ENCODE results near the gene CTSD.

DNA sequence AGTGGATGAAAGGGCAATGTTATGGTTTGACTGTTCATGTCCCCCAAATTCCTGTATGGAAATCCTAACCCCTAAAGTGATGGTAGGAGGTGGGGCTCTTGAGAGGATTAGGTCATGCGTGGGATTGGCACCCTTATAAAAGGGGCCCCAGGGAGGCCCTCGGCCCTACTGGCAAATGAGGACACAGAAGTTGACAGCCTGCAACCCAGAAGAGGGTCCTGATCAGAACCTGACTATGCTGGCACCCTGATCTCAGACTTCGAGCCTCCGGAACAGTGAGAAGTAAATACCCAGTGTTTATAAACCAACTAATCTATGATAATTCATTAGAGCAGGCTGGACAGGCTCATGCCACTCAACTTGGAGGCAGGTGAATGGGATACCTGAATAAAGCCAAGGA, 22.0 kb downstream of the CTSD start:
- TF ChIP-seq EZH2phosphoT487 (conservative IDR thresholded peaks at IDR 0.05; ENCODE audit: low read length) = no peak
- TF ChIP-seq, protein P1, sequence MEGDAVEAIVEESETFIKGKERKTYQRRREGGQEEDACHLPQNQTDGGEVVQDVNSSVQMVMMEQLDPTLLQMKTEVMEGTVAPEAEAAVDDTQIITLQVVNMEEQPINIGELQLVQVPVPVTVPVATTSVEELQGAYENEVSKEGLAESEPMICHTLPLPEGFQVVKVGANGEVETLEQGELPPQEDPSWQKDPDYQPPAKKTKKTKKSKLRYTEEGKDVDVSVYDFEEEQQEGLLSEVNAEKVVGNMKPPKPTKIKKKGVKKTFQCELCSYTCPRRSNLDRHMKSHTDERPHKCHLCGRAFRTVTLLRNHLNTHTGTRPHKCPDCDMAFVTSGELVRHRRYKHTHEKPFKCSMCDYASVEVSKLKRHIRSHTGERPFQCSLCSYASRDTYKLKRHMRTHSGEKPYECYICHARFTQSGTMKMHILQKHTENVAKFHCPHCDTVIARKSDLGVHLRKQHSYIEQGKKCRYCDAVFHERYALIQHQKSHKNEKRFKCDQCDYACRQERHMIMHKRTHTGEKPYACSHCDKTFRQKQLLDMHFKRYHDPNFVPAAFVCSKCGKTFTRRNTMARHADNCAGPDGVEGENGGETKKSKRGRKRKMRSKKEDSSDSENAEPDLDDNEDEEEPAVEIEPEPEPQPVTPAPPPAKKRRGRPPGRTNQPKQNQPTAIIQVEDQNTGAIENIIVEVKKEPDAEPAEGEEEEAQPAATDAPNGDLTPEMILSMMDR (IDR thresholded peaks at IDR 0.05; ENCODE audit: insufficient read depth, low read length, poor library complexity, severe bottlenecking) = no peak
